HEK293T (cell line): Measurements from ENCODE around the gene CACNA1C.

Experiments
- BHLHE40 ChIP-seq: fragments of 450-650 bp; IDR thresholded peaks from 2 replicates; pipeline ENCODE4 v1.6.1; 2016; ENCODE audit warnings: mild to moderate bottlenecking, moderate library complexity, borderline replicate concordance
- CTBP1 ChIP-seq: fragments of 450-650 bp; IDR thresholded peaks from 2 replicates; pipeline ENCODE4 v1.6.1; 2016; ENCODE audit warnings: borderline replicate concordance
- ELF4 ChIP-seq: fragments of 450-650 bp; IDR thresholded peaks from 2 replicates; pipeline ENCODE4 v1.6.1; 2017; ENCODE audit warnings: antibody characterized with exemption
- FOXA1 ChIP-seq: fragments of 450-650 bp; IDR thresholded peaks from 2 replicates; pipeline ENCODE4 v1.6.1; 2016; ENCODE audit warnings: mild to moderate bottlenecking
- FOXK2 ChIP-seq: fragments of 450-650 bp; IDR thresholded peaks from 2 replicates; pipeline ENCODE4 v1.6.1; 2016; ENCODE audit warnings: mild to moderate bottlenecking
- FOXM1 ChIP-seq: fragments of 450-650 bp; IDR thresholded peaks from 2 replicates; pipeline ENCODE4 v1.6.1; 2017; ENCODE audit warnings: mild to moderate bottlenecking, borderline replicate concordance
- HDGF ChIP-seq: fragments of 450-650 bp; IDR thresholded peaks from 2 replicates; pipeline ENCODE4 v1.6.1; 2017; ENCODE audit warnings: antibody characterized with exemption, borderline replicate concordance
- L3MBTL2 ChIP-seq: fragments of 450-650 bp; conservative IDR thresholded peaks from 2 replicates; pipeline ENCODE4 v1.6.1; 2016; ENCODE audit warnings: mild to moderate bottlenecking
- NFRKB ChIP-seq: fragments of 450-650 bp; IDR thresholded peaks from 2 replicates; pipeline ENCODE4 v1.6.1; 2016; ENCODE audit warnings: mild to moderate bottlenecking, moderate library complexity
- SP1 ChIP-seq: fragments of 450-650 bp; IDR thresholded peaks from 2 replicates; pipeline ENCODE4 v1.6.1; 2017
- SUZ12 ChIP-seq: fragments of 450-650 bp; IDR thresholded peaks from 2 replicates; pipeline ENCODE4 v1.6.1; 2016; ENCODE audit warnings: mild to moderate bottlenecking
- TARDBP ChIP-seq: fragments of 450-650 bp; IDR thresholded peaks from 2 replicates; pipeline ENCODE4 v1.6.1; 2016
- ZNF384 ChIP-seq: fragments of 450-650 bp; IDR thresholded peaks from 2 replicates; pipeline ENCODE4 v1.6.1; 2016
- TF ChIP-seq, protein P1 (sequence below): fragments of 450-650 bp; IDR thresholded peaks from 2 replicates; pipeline ENCODE4 v1.6.1; 2016

GRCh38 chr12:2510045-2510444 is 457.3 kb downstream of the CACNA1C start:
- TF ChIP-seq FOXA1 (no peak), NFRKB (no peak), BHLHE40 (no peak), ZNF384 (no peak), SUZ12 (no peak), HDGF (no peak), CTBP1 (no peak), SP1 (no peak), TARDBP (no peak), FOXM1 (no peak), ELF4 (no peak), L3MBTL2 (no peak), FOXK2 (no peak)
- TF ChIP-seq, protein P1, sequence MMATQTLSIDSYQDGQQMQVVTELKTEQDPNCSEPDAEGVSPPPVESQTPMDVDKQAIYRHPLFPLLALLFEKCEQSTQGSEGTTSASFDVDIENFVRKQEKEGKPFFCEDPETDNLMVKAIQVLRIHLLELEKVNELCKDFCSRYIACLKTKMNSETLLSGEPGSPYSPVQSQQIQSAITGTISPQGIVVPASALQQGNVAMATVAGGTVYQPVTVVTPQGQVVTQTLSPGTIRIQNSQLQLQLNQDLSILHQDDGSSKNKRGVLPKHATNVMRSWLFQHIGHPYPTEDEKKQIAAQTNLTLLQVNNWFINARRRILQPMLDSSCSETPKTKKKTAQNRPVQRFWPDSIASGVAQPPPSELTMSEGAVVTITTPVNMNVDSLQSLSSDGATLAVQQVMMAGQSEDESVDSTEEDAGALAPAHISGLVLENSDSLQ: no peak
